Loucy (cell line): ENCODE measurements around the gene IGLL1.

Experiments
- H2AFZ ChIP-seq: fragments of 200-600 bp; sonication (generic); 2 replicates; pipeline ENCODE4 v1.6.0; 2016; ENCODE audit warnings: antibody characterized with exemption, mild to moderate bottlenecking, low read length, moderate library complexity
- H3F3A ChIP-seq: fragments of 200-600 bp; 2 replicates; pipeline ENCODE4 v1.6.0; 2016; ENCODE audit warnings: antibody characterized with exemption, low read depth, mild to moderate bottlenecking
- H3K27me3 ChIP-seq: fragments of 200-600 bp; sonication (generic); 2 replicates; pipeline ENCODE4 v1.6.1; 2014; ENCODE audit warnings: low read length, mild to moderate bottlenecking; ENCODE audit not compliant: insufficient read depth, poor library complexity, severe bottlenecking
- H3K36me3 ChIP-seq: fragments of 200-600 bp; sonication (generic); 2 replicates; pipeline ENCODE4 v1.6.1; 2016; ENCODE audit warnings: low read length; ENCODE audit not compliant: insufficient read depth
- H3K4me1 ChIP-seq: fragments of 200-600 bp; sonication (generic); 2 replicates; pipeline ENCODE4 v1.5.1; 2014; ENCODE audit warnings: low read length, mild to moderate bottlenecking; ENCODE audit not compliant: insufficient read depth, poor library complexity, severe bottlenecking
- H3K4me2 ChIP-seq: fragments of 200-600 bp; sonication (generic); 2 replicates; pipeline ENCODE4 v1.6.0; 2014; ENCODE audit warnings: antibody characterized with exemption, low read length, low read depth, mild to moderate bottlenecking; ENCODE audit not compliant: poor library complexity, severe bottlenecking
- H3K4me3 ChIP-seq: fragments of 200-600 bp; sonication (generic); 2 replicates; pipeline ENCODE4 v1.5.1; 2014; ENCODE audit warnings: low read length, mild to moderate bottlenecking, mixed read lengths; ENCODE audit not compliant: poor library complexity, severe bottlenecking
- H3K79me2 ChIP-seq: fragments of 200-600 bp; sonication (generic); 2 replicates; pipeline ENCODE4 v1.6.1; 2014; ENCODE audit warnings: low read length; ENCODE audit not compliant: insufficient read depth
- H3K9ac ChIP-seq: fragments of 200-600 bp; sonication (generic); 2 replicates; pipeline ENCODE4 v1.6.0; 2014; ENCODE audit warnings: mild to moderate bottlenecking, low read depth, low read length, moderate library complexity; ENCODE audit not compliant: poor library complexity, severe bottlenecking
- H3K9me2 ChIP-seq: fragments of 200-600 bp; sonication (generic); replicated peaks from 2 replicates; pipeline ENCODE4 v1.6.1; 2016; ENCODE audit warnings: low read depth, low read length, mixed read lengths
- H3K9me3 ChIP-seq: fragments of 200-600 bp; sonication (generic); 2 replicates; pipeline ENCODE4 v1.6.1; 2014; ENCODE audit warnings: mild to moderate bottlenecking, antibody characterized with exemption, low read length, low read depth; ENCODE audit not compliant: insufficient read depth
- H4K20me1 ChIP-seq: fragments of 200-600 bp; sonication (generic); 2 replicates; pipeline ENCODE4 v1.6.0; 2014; ENCODE audit warnings: antibody characterized with exemption, low read length, mild to moderate bottlenecking; ENCODE audit not compliant: insufficient read depth, poor library complexity, severe bottlenecking
- EZH2phosphoT487 ChIP-seq: fragments of 200-600 bp; IDR thresholded peaks from 2 replicates; pipeline ENCODE4 v1.6.1; 2018; ENCODE audit warnings: antibody characterized with exemption, mild to moderate bottlenecking, moderate library complexity, borderline replicate concordance
- TF ChIP-seq, protein P1 (sequence below): fragments of 200-600 bp; sonication (generic); conservative IDR thresholded peaks from 2 replicates; pipeline ENCODE4 v1.5.1; 2014; ENCODE audit warnings: mild to moderate bottlenecking, antibody characterized with exemption, low read length

Gene IGLL1

DNA sequence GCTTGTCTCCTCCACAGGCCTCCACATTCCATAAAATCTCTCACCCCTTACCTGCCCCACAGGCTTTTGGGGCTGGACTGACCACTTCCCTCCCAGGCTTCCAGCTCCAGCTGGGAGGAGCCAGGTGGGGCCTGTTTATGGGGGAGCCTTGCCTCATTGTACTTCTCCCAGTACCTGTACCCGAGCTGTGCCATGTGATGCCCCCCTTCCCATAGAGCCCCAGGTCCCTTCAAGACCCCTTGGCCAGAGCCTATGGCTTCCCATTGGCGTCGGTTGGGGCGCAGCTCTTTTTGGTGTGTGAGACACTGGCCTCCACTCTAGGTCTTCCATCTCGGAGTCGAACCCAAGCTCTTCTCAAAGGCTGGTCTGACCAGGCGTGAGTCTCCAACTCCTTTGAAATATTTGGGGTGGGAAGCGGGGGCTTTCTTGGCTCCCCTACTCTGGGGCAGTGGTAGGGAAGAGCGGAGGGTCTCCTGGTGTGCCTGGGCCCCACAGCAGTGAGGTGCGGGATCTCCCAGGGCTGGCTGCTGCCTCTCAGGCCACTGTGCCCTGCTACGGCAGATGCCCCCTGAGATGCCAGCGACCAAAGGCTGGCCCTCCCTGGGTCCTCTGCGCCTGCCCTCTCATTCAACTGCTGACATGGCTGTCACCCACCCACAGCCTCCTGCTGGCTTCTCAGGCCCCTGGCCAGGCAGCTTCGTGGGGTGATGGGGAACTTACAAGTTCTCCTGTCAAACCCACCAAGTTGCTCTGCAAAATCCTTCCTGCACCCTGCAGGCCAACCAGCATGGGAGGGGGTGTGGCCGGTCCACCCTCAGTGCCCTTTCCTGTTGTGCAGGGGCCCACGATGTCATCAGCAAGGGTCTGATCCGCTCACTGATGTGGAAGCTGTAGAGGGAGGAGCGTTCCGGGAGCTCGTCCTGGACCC, 26.4 kb upstream of the IGLL1 start:
- H3K9me3 ChIP-seq, result no peaks in the 10 kb centered on the region
- no peaks in the 10 kb centered on the region for H4K20me1 ChIP-seq
- no peak overlapping the region for H2AFZ ChIP-seq
- H3K9me2 ChIP-seq, result no peaks in the 10 kb centered on the region
- H3K4me2 ChIP-seq, result no peak overlapping the region
- no peaks in the 10 kb centered on the region for H3K79me2 ChIP-seq
- H3K27me3 ChIP-seq, result no peaks in the 10 kb centered on the region
- H3K4me3 ChIP-seq, result no peak overlapping the region
- no peaks in the 10 kb centered on the region for H3F3A ChIP-seq
- H3K9ac ChIP-seq, result no peak overlapping the region
- H3K36me3 ChIP-seq, result no peaks in the 10 kb centered on the region
- TF ChIP-seq, protein P1, sequence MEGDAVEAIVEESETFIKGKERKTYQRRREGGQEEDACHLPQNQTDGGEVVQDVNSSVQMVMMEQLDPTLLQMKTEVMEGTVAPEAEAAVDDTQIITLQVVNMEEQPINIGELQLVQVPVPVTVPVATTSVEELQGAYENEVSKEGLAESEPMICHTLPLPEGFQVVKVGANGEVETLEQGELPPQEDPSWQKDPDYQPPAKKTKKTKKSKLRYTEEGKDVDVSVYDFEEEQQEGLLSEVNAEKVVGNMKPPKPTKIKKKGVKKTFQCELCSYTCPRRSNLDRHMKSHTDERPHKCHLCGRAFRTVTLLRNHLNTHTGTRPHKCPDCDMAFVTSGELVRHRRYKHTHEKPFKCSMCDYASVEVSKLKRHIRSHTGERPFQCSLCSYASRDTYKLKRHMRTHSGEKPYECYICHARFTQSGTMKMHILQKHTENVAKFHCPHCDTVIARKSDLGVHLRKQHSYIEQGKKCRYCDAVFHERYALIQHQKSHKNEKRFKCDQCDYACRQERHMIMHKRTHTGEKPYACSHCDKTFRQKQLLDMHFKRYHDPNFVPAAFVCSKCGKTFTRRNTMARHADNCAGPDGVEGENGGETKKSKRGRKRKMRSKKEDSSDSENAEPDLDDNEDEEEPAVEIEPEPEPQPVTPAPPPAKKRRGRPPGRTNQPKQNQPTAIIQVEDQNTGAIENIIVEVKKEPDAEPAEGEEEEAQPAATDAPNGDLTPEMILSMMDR, result no peak
- no peak for TF ChIP-seq EZH2phosphoT487
- H3K4me1 ChIP-seq, result no peaks in the 10 kb centered on the region

DNA sequence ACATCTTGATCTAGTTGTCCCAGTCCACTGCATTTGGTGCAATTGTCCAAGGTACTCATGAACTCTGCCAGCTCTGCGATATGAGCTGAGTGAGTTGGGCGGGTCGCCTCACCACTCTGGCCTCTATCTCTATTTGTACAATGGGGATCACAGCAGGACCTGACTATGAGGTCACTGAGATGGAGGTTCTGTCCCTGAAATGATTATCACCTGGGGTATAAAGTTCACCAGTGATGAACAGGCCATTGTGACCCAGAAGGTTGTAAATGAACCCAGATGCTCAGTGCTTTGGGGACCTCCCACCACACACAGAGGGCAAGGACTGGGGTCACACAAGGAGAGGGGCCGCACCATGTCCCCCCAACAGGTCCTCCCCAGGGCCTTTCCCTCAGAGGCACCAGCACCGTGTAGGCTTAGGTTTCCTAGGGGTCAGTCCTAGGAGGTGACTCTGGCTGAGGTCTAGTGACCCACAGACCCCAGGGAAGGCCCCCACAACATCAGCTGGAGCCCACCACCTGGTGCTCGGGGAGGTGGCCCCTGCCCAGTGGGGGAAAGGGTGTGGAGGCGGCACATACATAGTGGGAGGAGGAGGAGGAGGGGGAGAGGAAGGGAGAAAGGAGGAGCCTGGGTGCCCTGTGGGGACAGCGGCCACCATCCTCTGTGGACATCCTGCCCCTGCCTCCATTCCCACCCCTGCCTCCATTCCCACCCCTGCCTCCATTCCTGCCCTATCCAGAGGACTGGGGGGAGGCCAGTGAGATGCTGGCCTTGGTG, 25.0 kb upstream of the IGLL1 start:
- no peaks in the 10 kb centered on the region for H3K79me2 ChIP-seq
- H3K36me3 ChIP-seq, result no peaks in the 10 kb centered on the region
- H3K4me3 ChIP-seq, result no peak overlapping the region
- H3K9me3 ChIP-seq, result no peaks in the 10 kb centered on the region
- TF ChIP-seq, protein P1, result no peak
- TF ChIP-seq EZH2phosphoT487, result no peak
- H3K9me2 ChIP-seq, result no peaks in the 10 kb centered on the region
- no peaks in the 10 kb centered on the region for H3K27me3 ChIP-seq
- H3K4me1 ChIP-seq, result no peaks in the 10 kb centered on the region
- no peaks in the 10 kb centered on the region for H4K20me1 ChIP-seq
- no peak overlapping the region for H3K4me2 ChIP-seq
- no peaks in the 10 kb centered on the region for H3F3A ChIP-seq
- H3K9ac ChIP-seq, result no peak overlapping the region
- H2AFZ ChIP-seq, result no peak overlapping the region

DNA sequence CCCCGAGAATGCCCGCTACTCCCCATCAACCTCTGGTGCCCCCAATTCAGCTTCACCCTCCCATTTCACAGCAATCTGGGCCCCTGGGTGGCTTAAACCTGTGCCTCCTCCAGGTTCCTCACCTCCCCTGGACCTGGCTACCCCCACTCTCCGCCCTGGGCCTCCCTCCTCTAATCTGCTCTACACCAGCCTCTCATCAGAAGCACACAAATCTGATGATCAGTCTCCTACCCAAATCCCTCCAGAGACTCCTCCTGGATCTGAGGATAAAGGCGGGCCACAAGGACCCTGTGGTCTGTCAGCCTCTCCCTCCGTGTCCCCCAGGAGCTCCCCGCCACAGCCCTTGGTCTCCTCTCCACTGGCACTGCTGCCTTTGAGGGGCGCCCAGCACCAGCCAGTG, 23.2 kb upstream of the IGLL1 start:
- H2AFZ ChIP-seq, result no peak overlapping the region
- H3K4me1 ChIP-seq, result no peaks in the 10 kb centered on the region
- H3K9me3 ChIP-seq, result no peaks in the 10 kb centered on the region
- no peaks in the 10 kb centered on the region for H3K79me2 ChIP-seq
- no peak overlapping the region for H3K9ac ChIP-seq
- H3K27me3 ChIP-seq, result no peaks in the 10 kb centered on the region
- H3F3A ChIP-seq, result no peaks in the 10 kb centered on the region
- no peak overlapping the region for H3K4me3 ChIP-seq
- TF ChIP-seq EZH2phosphoT487, result no peak
- TF ChIP-seq, protein P1, result no peak
- no peaks in the 10 kb centered on the region for H3K9me2 ChIP-seq
- H3K36me3 ChIP-seq, result no peaks in the 10 kb centered on the region
- no peak overlapping the region for H3K4me2 ChIP-seq
- H4K20me1 ChIP-seq, result no peaks in the 10 kb centered on the region
